HUES48 (cell line): ENCODE measurements around the gene ZNF844.
"Not testable (repeated sequence)": the region's sequence is repeated elsewhere in the genome, so short reads cannot be mapped to it uniquely, and the experiment has no call there.

Experiments
- H3K27ac ChIP-seq: one replicate; pipeline ENCODE4 v1.7.0; 2013; ENCODE audit warnings: low read depth, low read length, inconsistent platforms
- H3K27me3 ChIP-seq: 2 replicates; pipeline ENCODE4 v1.6.1; 2013; ENCODE audit warnings: mild to moderate bottlenecking, low read length; ENCODE audit not compliant: control insufficient read depth, insufficient read depth
- H3K36me3 ChIP-seq: 2 replicates; pipeline ENCODE4 v1.6.1; 2013; ENCODE audit warnings: low read length; ENCODE audit not compliant: control insufficient read depth, insufficient read depth
- H3K4me1 ChIP-seq: 2 replicates; pipeline ENCODE4 v1.6.1; 2013; ENCODE audit warnings: mild to moderate bottlenecking, low read length; ENCODE audit not compliant: control insufficient read depth, insufficient read depth
- H3K4me3 ChIP-seq: 2 replicates; pipeline ENCODE4 v1.5.1; 2013; ENCODE audit warnings: mild to moderate bottlenecking, low read depth, low read length
- H3K9ac ChIP-seq: 2 replicates; pipeline ENCODE4 v1.6.1; 2013; ENCODE audit warnings: mild to moderate bottlenecking, low read depth, low read length, moderate library complexity
- H3K9me3 ChIP-seq: 2 replicates; pipeline ENCODE4 v1.6.1; 2013; ENCODE audit warnings: low read length; ENCODE audit not compliant: control insufficient read depth, insufficient read depth

The ZNF844 gene

GRCh38 chr19:12052091-12052496, 12.4 kb upstream of the ZNF844 start:
- Histone ChIP-seq H3K27me3 (no peaks in the 10 kb centered on the region; the same call in 1 of the 2 replicates), H3K4me3 (peak overlapping the region; percentile 73), H3K27ac (peak overlapping the region; percentile 90), H3K36me3 (peaks cover 6% of the 10 kb centered on the region; the same call in 1 of the 2 replicates), H3K9ac (peak overlapping the region; percentile 50), H3K9me3 (peaks cover 16% of the 10 kb centered on the region), H3K4me1 (0 out of 2 replicates have a peak, but pooled peaks cover 3% of the 10 kb centered on the region)

GRCh38 chr19:12052497-12053169, 11.9 kb upstream of the ZNF844 start, which contains the start of gene ZNF878:
ZNF878 (minus strand) TSS chr19:12052961; CDS start chr19:12052801, 160 bp downstream.
- peak within 1 kb of the TSS; percentile 73 for H3K4me3 ChIP-seq
- peak within 1 kb of the TSS; percentile 90 for H3K27ac ChIP-seq
- H3K27me3 ChIP-seq: no peaks in the 10 kb centered on the region; the same call in 1 of the 2 replicates
- peaks cover 10% of the 10 kb centered on the region for H3K9me3 ChIP-seq
- peak within 1 kb of the TSS; percentile 50 for H3K9ac ChIP-seq
- H3K36me3 ChIP-seq: peaks cover 4% of the 10 kb centered on the region; the same call in 1 of the 2 replicates
- H3K4me1 ChIP-seq: 0 out of 2 replicates have a peak, but pooled peaks cover 3% of the 10 kb centered on the region

- no peak overlapping the region for H3K9ac ChIP-seq
- H3K4me1 ChIP-seq: peaks cover 6% of the 10 kb centered on the region; the same call in 1 of the 2 replicates
- no peak overlapping the region for H3K4me3 ChIP-seq
- H3K9me3 ChIP-seq: no peaks in the 10 kb centered on the region
- no peaks in the 10 kb centered on the region; the same call in 1 of the 2 replicates for H3K27me3 ChIP-seq
- H3K27ac ChIP-seq: no peak overlapping the region
- H3K36me3 ChIP-seq: no peaks in the 10 kb centered on the region
Measured at GRCh38 chr19:12055784-12056183, 8.7 kb upstream of the ZNF844 start.

DNA sequence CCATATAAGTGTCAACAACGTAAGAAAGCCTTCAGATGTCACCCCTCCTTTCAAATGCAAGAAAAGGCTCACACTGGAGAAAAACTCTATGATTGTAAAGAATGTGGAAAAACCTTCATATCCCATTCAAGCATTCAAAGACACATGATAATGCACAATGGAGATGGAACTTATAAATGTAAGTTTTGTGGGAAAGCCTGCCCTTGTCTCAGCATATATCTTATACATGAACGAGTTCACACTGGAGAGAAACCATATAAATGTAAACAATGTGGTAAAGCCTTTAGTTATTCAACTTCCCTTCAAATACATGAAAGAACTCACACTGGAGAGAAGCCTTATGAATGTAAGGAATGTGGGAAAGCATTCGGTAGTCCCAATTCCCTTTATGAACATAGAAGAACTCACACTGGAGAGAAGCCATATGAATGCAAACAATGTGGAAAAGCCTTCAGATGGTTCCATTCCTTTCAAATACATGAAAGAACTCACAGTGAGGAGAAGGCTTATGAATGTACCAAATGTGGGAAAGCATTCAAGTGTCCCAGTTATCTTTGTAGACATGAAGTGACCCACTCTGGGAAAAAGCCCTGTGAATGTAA, 11.1 kb downstream of the ZNF844 start:
- H3K9ac ChIP-seq: no peak overlapping the region
- H3K4me3 ChIP-seq: peak overlapping the region; percentile 37
- no peak overlapping the region for H3K27ac ChIP-seq
- no peaks in the 10 kb centered on the region for H3K4me1 ChIP-seq
- peaks cover 91% of the 10 kb centered on the region for H3K9me3 ChIP-seq
- H3K36me3 ChIP-seq: peaks cover 61% of the 10 kb centered on the region
- H3K27me3 ChIP-seq: no peaks in the 10 kb centered on the region

GRCh38 chr19:12076331-12076730, 11.8 kb downstream of the ZNF844 start:
- H3K27me3 ChIP-seq, H3K9ac ChIP-seq, H3K4me1 ChIP-seq, H3K27ac ChIP-seq: not testable (repeated sequence)
- H3K4me3 ChIP-seq: peak overlapping the region; percentile 26; the same call in 1 of the 2 replicates
- H3K9me3 ChIP-seq: peaks cover 91% of the 10 kb centered on the region
- H3K36me3 ChIP-seq: peaks cover 61% of the 10 kb centered on the region

GRCh38 chr19:12077375-12077774, 12.8 kb downstream of the ZNF844 start:
- Histone ChIP-seq H3K4me3 (peak overlapping the region; percentile 26; the same call in 1 of the 2 replicates), H3K27me3 (no peaks in the 10 kb centered on the region), H3K9ac (no peak overlapping the region), H3K36me3 (peaks cover 57% of the 10 kb centered on the region), H3K27ac (no peak overlapping the region), H3K4me1 (no peaks in the 10 kb centered on the region), H3K9me3 (peaks cover 86% of the 10 kb centered on the region)

DNA sequence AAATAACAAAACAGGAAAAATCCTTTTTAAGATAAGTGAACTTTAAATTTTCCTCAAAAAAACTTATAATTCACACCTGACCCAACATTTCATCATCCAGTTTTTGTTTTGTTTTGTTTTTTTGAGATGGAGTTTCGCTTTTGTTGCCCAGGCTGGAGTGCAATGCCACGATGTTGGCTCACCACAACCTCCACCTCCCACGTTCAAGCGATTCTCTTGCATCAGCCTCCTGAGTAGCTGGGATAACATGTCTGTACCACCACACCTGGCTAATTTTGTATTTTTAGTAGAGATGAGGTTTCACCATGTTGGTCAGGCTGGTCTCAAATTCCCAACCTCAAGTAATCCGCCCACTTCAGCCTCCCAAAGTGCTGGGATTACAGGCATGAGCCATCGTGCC, 18.8 kb downstream of the ZNF844 start:
- H3K36me3 ChIP-seq, H3K27ac ChIP-seq, H3K4me3 ChIP-seq, H3K4me1 ChIP-seq, H3K27me3 ChIP-seq, H3K9ac ChIP-seq: not testable (repeated sequence)
- peaks cover 35% of the 10 kb centered on the region for H3K9me3 ChIP-seq

DNA sequence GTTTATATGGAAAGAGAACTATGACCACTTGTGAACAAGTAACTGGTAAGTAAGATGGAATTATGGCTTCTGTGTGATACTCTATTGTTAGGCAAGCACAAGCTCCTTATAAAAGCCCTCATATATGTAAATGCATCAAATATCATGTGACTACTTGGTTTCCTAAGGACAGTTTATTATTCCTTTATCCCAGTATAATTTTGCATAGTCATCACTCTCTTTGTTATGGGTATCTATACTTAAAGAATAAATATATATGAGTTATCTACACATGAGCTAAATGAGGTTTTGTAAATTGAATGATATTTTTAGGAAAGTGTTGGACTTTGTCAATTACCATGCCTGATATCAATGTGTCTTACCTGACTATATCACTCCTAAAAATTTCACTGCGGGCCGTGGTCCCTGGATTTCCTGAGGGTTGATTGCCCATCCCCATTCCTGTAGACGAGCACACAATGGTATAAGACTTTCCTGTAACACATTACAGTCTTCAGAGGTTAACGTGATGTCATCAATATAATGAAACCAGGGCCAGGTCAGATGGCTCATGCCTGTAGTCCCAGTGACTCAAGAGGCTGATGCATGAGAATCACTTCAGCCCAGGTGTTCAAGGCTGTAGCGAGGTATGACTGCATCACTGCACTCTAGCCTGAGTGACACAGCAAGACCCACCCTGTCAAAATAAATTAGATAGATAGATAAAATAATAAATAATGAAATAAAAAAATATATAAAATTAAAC, 20.7 kb downstream of the ZNF844 start:
- H3K4me1 ChIP-seq: no peaks in the 10 kb centered on the region
- H3K9me3 ChIP-seq: peaks cover 19% of the 10 kb centered on the region
- H3K27ac ChIP-seq: no peak overlapping the region
- H3K27me3 ChIP-seq: no peaks in the 10 kb centered on the region
- no peak overlapping the region for H3K9ac ChIP-seq
- no peak overlapping the region for H3K4me3 ChIP-seq
- peaks cover 2% of the 10 kb centered on the region; the same call in 1 of the 2 replicates for H3K36me3 ChIP-seq

- Histone ChIP-seq H3K9me3 (0 out of 2 replicates have a peak, but pooled peaks cover 3% of the 10 kb centered on the region), H3K36me3 (peaks cover 19% of the 10 kb centered on the region), H3K27ac (no peak overlapping the region), H3K27me3 (no peaks in the 10 kb centered on the region), H3K4me3 (no peak overlapping the region), H3K4me1 (no peaks in the 10 kb centered on the region), H3K9ac (no peak overlapping the region)
Measured at GRCh38 chr19:12090807-12091206, 26.3 kb downstream of the ZNF844 start.

DNA sequence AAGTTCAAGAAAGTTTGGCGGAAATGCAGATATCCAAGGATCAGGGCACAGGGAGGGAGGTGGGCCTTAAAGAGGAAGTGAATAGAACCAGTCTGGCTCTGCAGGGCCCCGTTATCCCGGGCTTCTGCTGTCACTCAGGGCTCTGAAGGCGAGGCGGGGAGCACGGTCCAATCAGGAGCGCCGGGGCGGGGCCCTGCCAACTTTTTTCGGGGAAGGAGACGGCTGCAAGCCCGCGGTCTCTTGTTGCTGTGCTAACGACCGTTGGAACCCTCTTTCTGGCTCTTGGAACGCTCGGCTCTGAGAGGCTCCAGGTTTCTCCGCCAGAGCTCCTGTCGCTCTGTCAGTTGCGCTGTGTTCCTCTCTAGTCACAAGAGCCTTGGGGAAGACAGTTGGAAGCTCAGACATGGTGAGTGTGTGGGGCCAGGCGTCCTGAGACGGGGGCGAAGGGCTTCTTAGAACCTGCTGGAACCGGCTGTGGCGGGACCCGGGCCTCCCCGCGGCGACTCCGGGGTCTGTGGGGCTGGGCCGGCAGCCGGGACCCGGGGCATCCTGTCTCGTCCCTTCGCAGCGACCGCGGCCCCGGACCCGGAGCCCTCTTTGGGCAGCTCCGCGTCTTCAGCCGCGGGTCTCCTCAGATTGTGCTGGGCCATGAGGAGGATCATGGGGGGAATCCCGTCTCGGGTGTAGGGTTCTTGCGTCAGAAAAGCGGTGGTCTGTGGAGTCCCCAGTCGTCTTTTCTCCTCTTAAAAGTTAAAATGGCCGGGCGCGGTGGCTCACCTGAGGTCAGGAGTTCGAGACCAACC, 27.7 kb downstream of the ZNF844 start:
- Histone ChIP-seq H3K9ac (peak overlapping the region; percentile 94), H3K27me3 (no peaks in the 10 kb centered on the region), H3K27ac (peak overlapping the region; percentile 98), H3K9me3 (peaks cover 12% of the 10 kb centered on the region; the same call in 1 of the 2 replicates), H3K4me1 (no peaks in the 10 kb centered on the region), H3K36me3 (peaks cover 30% of the 10 kb centered on the region), H3K4me3 (peak overlapping the region; percentile 92)
